GM23248 (cell line): ENCODE measurements around the gene NHLRC4. TPM values are rescaled to one million over a fixed set of nuclear protein-coding genes. Genes with fewer than 3 reads are reported as not detected.

Experiments
- DNase-seq: peaks from one replicate; pipeline ENCODE4 v3.0.0-alpha.2; 2015
- H2AFZ ChIP-seq: fragments of 200-600 bp; sonication (generic); 2 replicates; pipeline ENCODE4 v1.6.1; 2016; ENCODE audit warnings: antibody characterized with exemption
- H3F3A ChIP-seq: fragments of 200-600 bp; sonication (generic); 2 replicates; pipeline ENCODE4 v1.6.1; 2016; ENCODE audit warnings: mild to moderate bottlenecking, antibody characterized with exemption, mixed run types; ENCODE audit not compliant: insufficient read depth
- H3K27ac ChIP-seq: fragments of 200-600 bp; sonication (generic); 2 replicates; pipeline ENCODE4 v1.5.1; 2016; ENCODE audit warnings: mild to moderate bottlenecking
- H3K27me3 ChIP-seq: fragments of 200-600 bp; sonication (generic); replicated peaks from 2 replicates; pipeline ENCODE4 v1.6.1; 2016; ENCODE audit warnings: mild to moderate bottlenecking; ENCODE audit not compliant: insufficient read depth
- H3K36me3 ChIP-seq: fragments of 200-600 bp; sonication (generic); 2 replicates; pipeline ENCODE4 v1.6.1; 2016; ENCODE audit warnings: low read depth, mild to moderate bottlenecking
- H3K4me1 ChIP-seq: fragments of 200-600 bp; sonication (generic); 2 replicates; pipeline ENCODE4 v1.6.1; 2016; ENCODE audit warnings: mild to moderate bottlenecking; ENCODE audit not compliant: insufficient read depth
- H3K4me2 ChIP-seq: fragments of 200-600 bp; sonication (generic); one replicate; pipeline ENCODE4 v1.6.1; 2016; ENCODE audit warnings: mild to moderate bottlenecking; ENCODE audit not compliant: unreplicated experiment
- H3K4me3 ChIP-seq: fragments of 200-600 bp; sonication (generic); 2 replicates; pipeline ENCODE4 v1.5.1; 2016; ENCODE audit warnings: mild to moderate bottlenecking
- H3K79me2 ChIP-seq: fragments of 200-600 bp; sonication (generic); 2 replicates; pipeline ENCODE4 v1.6.1; 2016; ENCODE audit warnings: mild to moderate bottlenecking; ENCODE audit not compliant: insufficient read depth
- H3K9ac ChIP-seq: fragments of 200-600 bp; sonication (generic); 2 replicates; pipeline ENCODE4 v1.6.1; 2016; ENCODE audit warnings: mild to moderate bottlenecking
- H3K9me2 ChIP-seq: fragments of 200-600 bp; sonication (generic); 2 replicates; pipeline ENCODE4 v1.6.1; 2016; ENCODE audit warnings: mixed run types, mild to moderate bottlenecking, moderate library complexity; ENCODE audit not compliant: insufficient read depth
- H3K9me3 ChIP-seq: fragments of 200-600 bp; sonication (generic); one replicate; pipeline ENCODE4 v1.6.1; 2017; ENCODE audit warnings: low read depth
- H4K20me1 ChIP-seq: fragments of 200-600 bp; sonication (generic); 2 replicates; pipeline ENCODE4 v1.6.0; 2016; ENCODE audit not compliant: insufficient read depth
- EZH2 ChIP-seq: fragments of 200-600 bp; sonication (generic); IDR thresholded peaks from 2 replicates; pipeline ENCODE4 v1.6.1; 2018; ENCODE audit warnings: antibody characterized with exemption, mild to moderate bottlenecking; ENCODE audit not compliant: insufficient read depth, poor library complexity, severe bottlenecking
- EZH2phosphoT487 ChIP-seq: fragments of 200-600 bp; sonication (generic); IDR thresholded peaks from 2 replicates; pipeline ENCODE4 v1.6.1; 2018; ENCODE audit warnings: antibody characterized with exemption, moderate library complexity, mild to moderate bottlenecking, low read depth; ENCODE audit not compliant: insufficient read depth
- WGBS, 2 experiments: methylation state at CpG; one replicate each; pipeline ENCODE4 v1.1.6; 2015 to 2017; ENCODE audit warnings: low lambda C conversion rate in 2 of 2, low coverage in 1 of 2; ENCODE audit errors: missing lambda C conversion rate in 2 of 2; 5-methylcytosine and 5-hydroxymethylcytosine counted together
- in situ Hi-C: fragments of 300-500 bp; cut with MboI; formaldehyde crosslinking; loops from 2 replicates; pipeline ENCODE4 v1.15.0; 2020
- polyA plus RNA-seq: library from polyadenylated mRNA; unstranded; fragments of >200 nt; fragmentation: Nextera tagmentation; extraction: Ambion mirVana; gene quantifications from 2 replicates; pipeline ENCODE4 v1.2.1, GENCODE V29; 2016
- total RNA-seq: library from RNA; depleted of rRNA; stranded (reverse); fragments of >200 nt; shearing (Covaris generic); gene quantifications from 2 replicates; pipeline ENCODE4 v1.2.3, GENCODE V29; 2014

Gene NHLRC4
- total and polyA plus RNA-seq, 2 experiments from 2014 or later, result 0.11 to 0.20 TPM

GRCh38 chr16:560701-561412 lies 5.9 kb upstream of the NHLRC4 start:
- no peaks in the 10 kb centered on the region for H3K36me3 ChIP-seq

GRCh38 chr16:561413-561794 lies 5.4 kb upstream of the NHLRC4 start:
- Histone ChIP-seq H3K9me2 (no peaks in the 10 kb centered on the region), H3K36me3 (no peaks in the 10 kb centered on the region), H3K4me3 (no peak overlapping the region), H3K9ac (no peak overlapping the region), H4K20me1 (no peaks in the 10 kb centered on the region), H3K4me2 (no peak overlapping the region), H3K27me3 (peaks cover 13% of the 10 kb centered on the region; the same call in 1 of the 2 replicates), H3K79me2 (no peaks in the 10 kb centered on the region), H3F3A (no peaks in the 10 kb centered on the region), H3K27ac (no peak overlapping the region), H3K9me3 (no peaks in the 10 kb centered on the region), H2AFZ (no peak overlapping the region), H3K4me1 (no peaks in the 10 kb centered on the region)
- no peak for DNase-seq
- 66 to 67% methylated on average over 8 to 10 of the region's 15 CpGs for WGBS, 2 experiments
- no peak for TF ChIP-seq EZH2phosphoT487
- TF ChIP-seq EZH2, result no peak
- in situ Hi-C loops, result no loop called here

More at GRCh38 chr16:560701-561412, 5.9 kb upstream of the NHLRC4 start:
- Histone ChIP-seq H3K9ac (no peak overlapping the region), H2AFZ (no peak overlapping the region), H3K9me2 (no peaks in the 10 kb centered on the region), H3K27ac (no peak overlapping the region), H3K27me3 (peaks cover 13% of the 10 kb centered on the region; the same call in 1 of the 2 replicates), H4K20me1 (no peaks in the 10 kb centered on the region), H3K4me1 (no peaks in the 10 kb centered on the region), H3K4me2 (no peak overlapping the region), H3K79me2 (no peaks in the 10 kb centered on the region), H3K9me3 (no peaks in the 10 kb centered on the region), H3F3A (no peaks in the 10 kb centered on the region), H3K4me3 (no peak overlapping the region)
- DNase-seq, result no peak
- 8 to 29% methylated on average over 17 to 31 of the region's 54 CpGs for WGBS, 2 experiments
- in situ Hi-C loops, result no loop called here
- TF ChIP-seq EZH2phosphoT487 (no peak), EZH2 (peak; percentile 89)

GRCh38 chr16:561957-562938 lies 4.6 kb upstream of the NHLRC4 start:
- peaks cover 13% of the 10 kb centered on the region; the same call in 1 of the 2 replicates for H3K27me3 ChIP-seq
- TF ChIP-seq EZH2, result no peak
- no peak overlapping the region for H2AFZ ChIP-seq
- H4K20me1 ChIP-seq, result no peaks in the 10 kb centered on the region
- no peaks in the 10 kb centered on the region for H3K9me3 ChIP-seq
- WGBS, 2 experiments, result 70 to 72% methylated on average over 39 to 43 of the region's 43 CpGs
- no peaks in the 10 kb centered on the region for H3K79me2 ChIP-seq
- no peak overlapping the region for H3K4me3 ChIP-seq
- in situ Hi-C loops, result no loop called here
- H3K27ac ChIP-seq, result no peak overlapping the region
- no peaks in the 10 kb centered on the region for H3K36me3 ChIP-seq
- no peak overlapping the region for H3K9ac ChIP-seq
- H3K4me1 ChIP-seq, result no peaks in the 10 kb centered on the region
- no peaks in the 10 kb centered on the region for H3F3A ChIP-seq
- H3K4me2 ChIP-seq, result no peak overlapping the region
- DNase-seq, result no peak
- no peaks in the 10 kb centered on the region for H3K9me2 ChIP-seq

GRCh38 chr16:563072-563644 lies 3.6 kb upstream of the NHLRC4 start:
- H2AFZ ChIP-seq, result no peak overlapping the region
- no peaks in the 10 kb centered on the region for H3K36me3 ChIP-seq
- H3K9me2 ChIP-seq, result no peaks in the 10 kb centered on the region
- H3F3A ChIP-seq, result no peaks in the 10 kb centered on the region
- no peak overlapping the region for H3K27ac ChIP-seq
- no peaks in the 10 kb centered on the region for H3K79me2 ChIP-seq
- H3K9me3 ChIP-seq, result no peaks in the 10 kb centered on the region
- 86 to 88% methylated on average over 28 to 30 of the region's 30 CpGs for WGBS, 2 experiments
- no peak overlapping the region for H3K9ac ChIP-seq
- H3K4me3 ChIP-seq, result no peak overlapping the region
- H3K4me2 ChIP-seq, result no peak overlapping the region
- no peak for DNase-seq
- H4K20me1 ChIP-seq, result no peaks in the 10 kb centered on the region
- no peak for TF ChIP-seq EZH2
- TF ChIP-seq EZH2phosphoT487, result no peak
- no peaks in the 10 kb centered on the region for H3K4me1 ChIP-seq
- H3K27me3 ChIP-seq, result peaks cover 13% of the 10 kb centered on the region; the same call in 1 of the 2 replicates
- in situ Hi-C loops, result no loop called here
